Activated CD4-positive, alpha-beta memory T cell treated with anti-CD3 and anti-CD28 coated beads for 36 hours (primary cell): Measurements from ENCODE around the gene GALNT2. TPM values are rescaled to one million over a fixed set of nuclear protein-coding genes. Genes with fewer than 3 reads are reported as not detected.

Experiments used
- CTCF ChIA-PET: fragments of 350-600 bp; sonication (Branson Sonifier 250); formaldehyde crosslinking; loops from one replicate; lab custom pipeline; 2021; ENCODE audit warnings: antibody characterized with exemption, inconsistent platforms; lab: Charles Lee
- POLR2A ChIA-PET: fragments of 350-600 bp; sonication (Branson Sonifier 250); formaldehyde crosslinking; loops from one replicate; lab custom pipeline; 2021; ENCODE audit warnings: antibody characterized with exemption; lab: Charles Lee
- DNase-seq: peaks from one replicate; pipeline ENCODE4 v3.0.0-alpha.2; 2020
- H3K27ac Mint-ChIP-seq: one replicate; pipeline ENCODE4 v1.8.0; 2021; ENCODE audit warnings: mixed read lengths
- H3K27me3 Mint-ChIP-seq: one replicate; pipeline ENCODE4 v1.8.0; 2021; ENCODE audit warnings: mixed read lengths
- H3K36me3 Mint-ChIP-seq: one replicate; pipeline ENCODE4 v1.8.0; 2021; ENCODE audit warnings: mixed read lengths
- H3K4me1 Mint-ChIP-seq: one replicate; pipeline ENCODE4 v1.8.0; 2021; ENCODE audit warnings: low read depth, mixed read lengths
- H3K4me3 Mint-ChIP-seq: one replicate; pipeline ENCODE4 v1.8.0; 2021; ENCODE audit warnings: mild to moderate bottlenecking, mixed read lengths
- H3K9me3 Mint-ChIP-seq: one replicate; pipeline ENCODE4 v1.8.0; 2021; ENCODE audit warnings: mixed read lengths
- intact Hi-C: fragments of 100-400 bp; cut with micrococcal nuclease; formaldehyde crosslinking; loops from one replicate; pipeline ENCODE4 v1.15.1; 2023
- total RNA-seq, 2 experiments: library from RNA; stranded (reverse); gene quantifications; one replicate each; pipeline ENCODE4 v1.2.3, GENCODE V29; 2021

The GALNT2 gene
- total RNA-seq, 2 experiments from 2014 or later: 49.5 to 51.0 TPM

DNA sequence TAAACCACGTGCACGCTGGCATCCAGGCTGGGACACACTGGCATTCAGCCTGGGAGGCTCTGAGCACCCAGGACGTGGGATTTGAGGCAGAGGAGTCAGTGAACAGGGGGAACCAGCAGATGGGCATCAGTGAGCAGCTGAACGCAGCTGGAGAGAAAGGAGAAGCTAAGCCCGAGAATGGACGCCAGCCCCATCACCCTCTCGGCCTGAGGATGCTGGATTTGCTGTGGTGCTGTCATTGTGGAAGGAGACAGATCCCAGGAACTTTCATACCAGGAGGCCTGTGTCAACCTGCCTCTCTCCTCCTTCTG is 226.3 kb downstream of the GALNT2 start:
- Mint-ChIP-seq H3K4me1 (no peaks in the 10 kb centered on the region), H3K27ac (no peak overlapping the region), H3K9me3 (no peaks in the 10 kb centered on the region), H3K4me3 (no peak overlapping the region), H3K36me3 (no peaks in the 10 kb centered on the region), H3K27me3 (peaks cover 14% of the 10 kb centered on the region)
- peak; percentile 4 for DNase-seq
- POLR2A ChIA-PET: no interaction called here
- intact Hi-C loops: no loop called here
- CTCF ChIA-PET: interaction anchor here (1.3 kb wide), 1 partner anchor 12 kb away, joined by 3 read pairs; no protein-coding TSS in a partner anchor

DNA sequence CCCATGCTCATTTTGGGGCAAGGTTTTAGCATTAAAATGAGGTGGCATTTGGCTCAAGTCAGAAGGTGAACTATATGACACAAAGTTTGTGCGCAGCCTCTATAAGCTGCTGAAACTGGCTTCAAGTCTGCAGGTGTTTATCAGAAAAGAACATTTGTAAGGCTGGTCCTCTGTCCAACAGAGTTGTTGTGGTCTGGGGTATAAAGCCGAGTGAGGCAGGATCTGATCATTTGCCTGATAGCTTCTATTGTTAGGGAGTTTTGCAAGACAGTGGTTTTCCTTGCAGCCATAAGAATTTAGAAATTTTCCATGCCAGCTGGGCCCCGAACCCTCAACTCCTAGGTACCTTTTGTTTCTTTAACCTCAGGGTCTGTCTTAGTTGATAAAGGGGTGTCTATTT is 228.3 kb downstream of the GALNT2 start:
- no peaks in the 10 kb centered on the region for H3K9me3 Mint-ChIP-seq
- DNase-seq: peak; percentile 1
- CTCF ChIA-PET: interaction anchor here (0.5 kb wide), 1 partner anchor 136 kb away, joined by 3 read pairs; no protein-coding TSS in a partner anchor
- H3K27me3 Mint-ChIP-seq: peaks cover 13% of the 10 kb centered on the region
- no peak overlapping the region for H3K4me3 Mint-ChIP-seq
- no peaks in the 10 kb centered on the region for H3K36me3 Mint-ChIP-seq
- intact Hi-C loops: no loop called here
- POLR2A ChIA-PET: no interaction called here
- H3K4me1 Mint-ChIP-seq: no peaks in the 10 kb centered on the region
- H3K27ac Mint-ChIP-seq: no peak overlapping the region

DNA sequence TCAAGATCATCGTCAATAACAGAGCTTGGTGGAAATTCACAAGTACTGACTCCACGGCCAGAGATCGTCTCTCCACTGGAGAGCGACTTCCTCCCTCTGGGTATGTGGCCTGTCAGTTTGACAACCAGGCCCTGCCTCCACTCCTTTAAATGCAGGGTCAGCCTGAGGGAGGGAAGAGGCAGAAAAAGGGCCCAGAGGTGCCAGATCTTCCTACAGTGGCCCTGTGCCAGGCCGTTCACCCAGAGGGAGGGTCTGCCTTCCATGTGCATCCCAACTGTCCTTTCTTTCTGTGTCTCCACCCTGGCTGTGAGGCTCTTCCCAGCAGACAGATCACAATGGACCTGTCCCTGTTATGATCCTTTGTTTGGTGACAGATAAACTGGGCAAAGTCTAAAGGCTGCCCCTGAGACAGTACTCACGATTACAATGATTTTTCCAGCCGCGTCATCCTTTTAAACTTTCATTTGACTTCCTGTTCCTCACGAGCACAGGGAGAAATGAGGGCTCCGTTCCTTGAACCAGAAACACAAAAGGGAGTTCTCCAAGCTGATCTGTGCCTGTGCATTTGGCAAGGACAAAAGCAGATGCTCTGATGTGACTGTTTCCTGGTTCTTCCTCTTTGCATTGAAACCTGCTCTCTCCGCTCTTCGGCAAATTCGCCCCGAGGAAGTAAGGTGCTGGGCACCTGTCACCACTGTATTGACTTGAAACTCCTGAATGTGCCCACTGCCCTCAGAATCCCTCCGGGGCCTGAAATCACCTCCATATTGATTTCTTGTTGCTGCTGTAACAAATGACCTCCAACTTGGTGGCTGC is 232.4 kb downstream of the GALNT2 start:
- intact Hi-C loops: no loop called here
- H3K4me3 Mint-ChIP-seq: no peak overlapping the region
- CTCF ChIA-PET: no interaction called here
- no peak for DNase-seq
- H3K36me3 Mint-ChIP-seq: no peaks in the 10 kb centered on the region
- peaks cover 13% of the 10 kb centered on the region for H3K4me1 Mint-ChIP-seq
- POLR2A ChIA-PET: no interaction called here
- H3K9me3 Mint-ChIP-seq: no peaks in the 10 kb centered on the region
- peaks cover 2% of the 10 kb centered on the region for H3K27me3 Mint-ChIP-seq
- H3K27ac Mint-ChIP-seq: no peak overlapping the region

DNA sequence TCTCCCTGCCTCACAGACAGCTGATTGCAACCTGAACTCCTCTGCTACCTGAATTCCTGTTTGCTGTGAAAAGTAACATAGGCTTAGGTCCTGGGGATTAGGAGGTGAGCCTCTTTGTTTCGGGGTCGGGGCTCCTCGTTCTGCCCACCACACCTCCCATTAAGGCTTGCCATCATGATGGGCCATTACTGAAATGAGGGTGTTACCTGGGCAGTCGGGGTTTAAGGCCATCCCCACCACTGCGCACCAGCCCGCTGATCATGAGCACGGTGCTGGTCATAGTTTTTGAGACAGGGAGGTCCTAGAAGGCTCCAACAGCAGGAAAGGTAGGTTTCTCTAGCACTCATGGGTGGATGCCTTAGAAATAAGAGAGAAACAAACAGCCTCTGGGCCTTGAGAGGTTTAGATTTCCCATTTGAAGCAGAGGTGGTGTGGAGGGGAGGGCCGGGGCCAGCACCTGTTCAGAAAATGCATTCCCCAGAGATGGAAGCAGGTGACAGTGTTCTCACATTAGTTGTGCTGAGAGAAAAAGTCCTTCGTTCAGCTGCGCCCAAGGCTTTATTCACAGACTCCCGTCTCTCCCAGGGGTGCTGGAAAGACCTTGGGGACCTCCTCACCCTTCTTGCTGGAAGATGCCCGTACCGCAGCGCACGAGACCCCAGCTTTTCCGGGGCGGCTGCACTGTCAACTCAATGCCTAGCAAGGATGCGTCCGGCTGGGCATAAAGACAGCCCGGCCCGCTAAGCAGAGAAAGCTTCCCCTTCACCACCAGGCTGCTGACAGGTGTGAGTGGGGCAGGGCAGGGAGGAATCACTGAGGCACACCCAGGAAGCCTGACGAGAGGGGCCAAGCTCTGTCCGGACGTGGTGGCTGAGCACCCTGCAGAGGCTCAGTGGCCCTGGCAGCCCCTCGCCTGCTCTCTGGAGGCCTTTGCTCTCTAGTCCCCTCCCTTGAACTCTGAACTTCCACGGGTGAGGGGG is 233.6 kb downstream of the GALNT2 start:
- intact Hi-C loops: no loop called here
- Mint-ChIP-seq H3K36me3 (no peaks in the 10 kb centered on the region), H3K27ac (no peak overlapping the region), H3K4me3 (no peak overlapping the region), H3K27me3 (peaks cover 2% of the 10 kb centered on the region), H3K4me1 (peaks cover 13% of the 10 kb centered on the region), H3K9me3 (no peaks in the 10 kb centered on the region)
- ChIA-PET POLR2A (no interaction called here), CTCF (no interaction called here)
- no peak for DNase-seq

DNA sequence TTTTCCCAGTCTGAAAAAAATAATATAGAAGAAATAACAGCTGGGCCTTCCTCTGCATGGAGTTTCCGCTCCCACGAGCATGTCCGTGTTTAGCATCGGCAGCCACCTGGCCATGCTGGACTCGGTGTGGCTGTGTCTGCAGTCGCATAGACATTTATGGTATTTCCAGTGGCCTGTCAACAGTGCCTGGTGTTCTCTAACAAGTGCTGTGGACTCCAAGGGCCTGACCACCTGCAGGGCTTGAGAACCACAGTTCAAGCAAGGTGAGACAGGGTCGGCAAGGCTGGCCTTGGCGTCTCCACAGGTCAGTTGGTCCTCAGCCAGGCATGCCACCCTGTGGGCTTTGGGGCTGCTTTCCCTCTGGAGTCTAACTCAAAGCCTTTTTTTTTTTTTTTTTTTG is 234.3 kb downstream of the GALNT2 start:
- Mint-ChIP-seq H3K9me3 (no peaks in the 10 kb centered on the region), H3K4me1 (peaks cover 16% of the 10 kb centered on the region), H3K27ac (no peak overlapping the region), H3K4me3 (no peak overlapping the region), H3K27me3 (peaks cover 2% of the 10 kb centered on the region), H3K36me3 (no peaks in the 10 kb centered on the region)
- ChIA-PET POLR2A (no interaction called here), CTCF (no interaction called here)
- intact Hi-C loops: no loop called here
- no peak for DNase-seq

DNA sequence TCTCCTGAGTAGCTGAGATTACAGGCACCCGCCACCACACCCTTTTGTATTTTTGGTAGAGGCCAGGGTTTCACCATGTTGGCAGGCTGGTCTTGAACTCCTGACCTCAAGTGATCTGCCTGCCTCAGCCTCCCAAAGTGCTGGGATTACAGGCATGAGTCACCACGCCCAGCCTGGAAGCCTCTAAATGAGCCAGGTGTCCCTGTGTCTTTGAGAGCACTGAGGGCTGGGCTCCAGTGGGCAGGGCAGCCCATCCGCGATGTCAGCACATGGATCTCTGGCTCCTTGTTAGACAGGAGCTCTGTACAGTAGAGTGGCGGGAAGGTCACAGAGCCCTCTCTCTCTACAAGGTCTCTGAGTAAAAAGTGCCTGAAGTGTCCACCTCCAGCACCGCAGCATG is 234.8 kb downstream of the GALNT2 start:
- CTCF ChIA-PET: interaction anchor here (0.7 kb wide), 1 partner anchor 641 kb away, joined by 3 read pairs; no protein-coding TSS in a partner anchor
- intact Hi-C loops: no loop called here
- no peaks in the 10 kb centered on the region for H3K36me3 Mint-ChIP-seq
- POLR2A ChIA-PET: no interaction called here
- peaks cover 21% of the 10 kb centered on the region for H3K4me1 Mint-ChIP-seq
- no peak for DNase-seq
- H3K9me3 Mint-ChIP-seq: no peaks in the 10 kb centered on the region
- no peak overlapping the region for H3K27ac Mint-ChIP-seq
- H3K4me3 Mint-ChIP-seq: no peak overlapping the region
- H3K27me3 Mint-ChIP-seq: peaks cover 2% of the 10 kb centered on the region

DNA sequence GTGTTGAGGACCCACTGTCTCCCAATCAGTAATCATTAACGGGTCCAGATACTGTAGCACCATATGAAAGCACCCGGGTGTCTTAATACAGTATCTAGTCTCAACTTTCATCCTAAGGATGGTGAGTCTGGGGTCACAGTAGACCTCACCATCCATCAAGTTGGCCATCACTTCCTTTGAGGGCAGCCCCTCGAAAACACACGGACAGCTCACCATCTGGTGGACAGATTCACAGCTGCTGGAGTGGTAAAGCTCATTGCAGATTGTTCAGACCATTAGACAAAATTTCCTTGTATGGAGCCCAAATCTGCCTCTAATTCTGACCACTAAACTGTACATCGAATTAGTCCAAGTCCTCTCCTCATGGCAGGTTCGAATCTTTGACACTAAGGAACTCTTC is 236.0 kb downstream of the GALNT2 start:
- no peak overlapping the region for H3K4me3 Mint-ChIP-seq
- H3K9me3 Mint-ChIP-seq: no peaks in the 10 kb centered on the region
- H3K4me1 Mint-ChIP-seq: peaks cover 25% of the 10 kb centered on the region
- peaks cover 2% of the 10 kb centered on the region for H3K27me3 Mint-ChIP-seq
- CTCF ChIA-PET: no interaction called here
- intact Hi-C loops: no loop called here
- no peak for DNase-seq
- no peak overlapping the region for H3K27ac Mint-ChIP-seq
- POLR2A ChIA-PET: no interaction called here
- no peaks in the 10 kb centered on the region for H3K36me3 Mint-ChIP-seq

DNA sequence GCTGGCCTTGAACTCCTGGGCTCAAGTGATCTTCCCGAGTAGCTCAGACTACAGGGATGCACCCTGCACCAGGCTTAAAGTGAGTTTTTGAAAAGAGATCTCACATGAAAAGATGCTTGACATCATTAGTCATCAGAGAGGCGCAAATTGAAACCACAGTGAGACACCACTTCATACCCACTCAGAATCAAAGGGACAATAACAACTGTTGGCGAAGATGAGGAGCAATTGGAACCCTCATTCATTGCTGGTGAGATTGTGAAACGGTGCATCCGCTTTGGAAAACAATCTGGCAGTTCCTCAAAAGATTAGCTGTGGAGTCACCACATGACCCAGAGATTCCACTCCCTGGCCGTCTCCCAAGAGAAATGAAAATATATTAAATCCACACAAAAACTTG is 236.8 kb downstream of the GALNT2 start:
- Mint-ChIP-seq H3K4me1 (peaks cover 25% of the 10 kb centered on the region), H3K27me3 (peaks cover 2% of the 10 kb centered on the region), H3K4me3 (no peak overlapping the region), H3K9me3 (no peaks in the 10 kb centered on the region), H3K27ac (no peak overlapping the region), H3K36me3 (no peaks in the 10 kb centered on the region)
- intact Hi-C loops: loop anchor here (2.0 kb wide), 1 partner anchor 33 kb away; no protein-coding TSS in a partner anchor
- CTCF ChIA-PET: no interaction called here
- POLR2A ChIA-PET: no interaction called here
- no peak for DNase-seq

DNA sequence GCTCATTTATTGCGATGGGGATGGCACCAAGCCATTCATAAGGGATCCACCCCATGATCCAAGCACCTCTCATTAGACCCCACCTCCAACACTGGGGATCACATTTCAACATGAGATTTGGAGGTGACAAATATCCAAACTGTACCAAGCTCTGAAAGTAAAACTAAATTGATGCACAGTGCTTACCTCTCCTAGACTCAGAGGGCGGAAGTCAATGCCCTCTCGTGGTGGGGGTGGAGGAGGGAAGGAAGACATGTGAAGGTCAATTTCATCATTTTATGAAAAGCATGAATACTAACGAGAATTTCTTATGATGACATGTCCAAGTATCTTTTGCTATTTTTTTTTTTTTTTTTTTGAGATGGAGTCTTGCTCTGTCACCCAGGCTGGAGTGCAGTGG is 239.1 kb downstream of the GALNT2 start:
- intact Hi-C loops: loop anchor here (1.0 to 5.0 kb wide), 5 partner anchors 65 to 747 kb away; partner anchors contain the start of gene ABCB10
- H3K9me3 Mint-ChIP-seq: no peaks in the 10 kb centered on the region
- CTCF ChIA-PET: interaction anchor here (0.8 to 5.3 kb wide), 8 partner anchors 8 to 645 kb away, joined by 3 to 23 read pairs (median 3); no protein-coding TSS in a partner anchor
- peak; percentile 79 for DNase-seq
- no peak overlapping the region for H3K4me3 Mint-ChIP-seq
- POLR2A ChIA-PET: interaction anchor here (0.7 kb wide), 1 partner anchor 35 kb away, joined by 4 read pairs; no protein-coding TSS in a partner anchor
- no peaks in the 10 kb centered on the region for H3K36me3 Mint-ChIP-seq
- peaks cover 27% of the 10 kb centered on the region for H3K4me1 Mint-ChIP-seq
- H3K27ac Mint-ChIP-seq: no peak overlapping the region
- peaks cover 6% of the 10 kb centered on the region for H3K27me3 Mint-ChIP-seq

DNA sequence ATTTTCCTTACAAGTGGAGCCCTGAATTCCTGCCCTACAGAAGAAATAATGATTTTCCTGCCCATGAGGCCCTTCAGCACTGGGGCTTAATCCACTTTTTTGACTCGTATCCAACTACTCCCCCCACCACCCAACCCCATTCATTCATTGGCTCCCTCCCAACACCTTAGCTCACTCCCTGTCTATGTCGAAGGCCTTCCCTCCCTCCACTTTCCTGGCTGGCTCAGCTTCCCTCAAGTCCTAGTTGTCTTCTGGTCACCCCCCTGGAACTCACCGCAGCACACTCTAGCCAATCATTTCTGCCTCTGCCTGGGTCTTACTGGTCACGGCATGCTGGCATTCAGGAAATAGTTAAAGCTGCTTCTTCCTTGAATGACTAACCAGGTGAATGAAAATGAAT is 240.2 kb downstream of the GALNT2 start:
- CTCF ChIA-PET: interaction anchor here (1.8 to 5.3 kb wide), 3 partner anchors 98 to 646 kb away, joined by 5 to 23 read pairs (median 7); no protein-coding TSS in a partner anchor

DNA sequence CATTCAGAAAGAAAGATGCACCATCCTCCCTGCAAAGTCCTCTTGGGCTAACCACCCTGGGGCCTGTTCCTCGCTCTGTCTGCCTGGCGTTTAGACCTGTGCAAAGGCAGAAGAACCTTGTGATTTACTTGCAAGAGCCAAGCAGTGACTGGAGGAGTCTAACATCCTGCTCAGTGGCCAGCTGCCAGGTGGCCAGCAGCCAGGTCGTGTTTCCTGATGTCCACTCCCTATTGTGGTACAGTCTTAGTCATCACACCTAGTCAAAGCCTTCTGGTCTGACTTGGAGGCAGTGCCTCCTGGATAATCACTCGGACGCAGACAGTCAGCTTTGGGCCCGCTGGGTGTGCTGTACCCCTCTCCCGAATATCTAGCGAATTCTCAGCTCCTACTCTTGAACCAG is 241.0 kb downstream of the GALNT2 start:
- ChIA-PET CTCF (interaction anchor here (1.9 to 5.3 kb wide), 2 partner anchors 38 to 647 kb away, joined by 5 to 23 read pairs; no protein-coding TSS in a partner anchor), POLR2A (no interaction called here)
- Mint-ChIP-seq H3K4me3 (no peak overlapping the region), H3K4me1 (peaks cover 27% of the 10 kb centered on the region), H3K36me3 (no peaks in the 10 kb centered on the region), H3K27ac (no peak overlapping the region), H3K9me3 (no peaks in the 10 kb centered on the region), H3K27me3 (peaks cover 6% of the 10 kb centered on the region)
- no peak for DNase-seq
- intact Hi-C loops: loop anchor here (5.0 kb wide), 1 partner anchor 141 kb away; no protein-coding TSS in a partner anchor

More for the DNA sequence above, 240.2 kb downstream of the GALNT2 start:
- DNase-seq: no peak
- intact Hi-C loops: loop anchor here (2.0 to 5.0 kb wide), 3 partner anchors 66 to 748 kb away; partner anchors contain the start of gene ABCB10
- no peaks in the 10 kb centered on the region for H3K9me3 Mint-ChIP-seq
- H3K36me3 Mint-ChIP-seq: no peaks in the 10 kb centered on the region
- H3K4me1 Mint-ChIP-seq: peaks cover 27% of the 10 kb centered on the region
- H3K27me3 Mint-ChIP-seq: peaks cover 9% of the 10 kb centered on the region
- H3K27ac Mint-ChIP-seq: no peak overlapping the region
- H3K4me3 Mint-ChIP-seq: no peak overlapping the region
- POLR2A ChIA-PET: no interaction called here
